GM18526 (cell line): Measurements from ENCODE around the gene GBGT1.

Source experiments
- POLR2A ChIP-seq: IDR thresholded peaks from 3 replicates; pipeline ENCODE4 v1.6.1; 2011; ENCODE audit not compliant: insufficient read length; ENCODE audit errors: extremely low read depth

Gene GBGT1

DNA sequence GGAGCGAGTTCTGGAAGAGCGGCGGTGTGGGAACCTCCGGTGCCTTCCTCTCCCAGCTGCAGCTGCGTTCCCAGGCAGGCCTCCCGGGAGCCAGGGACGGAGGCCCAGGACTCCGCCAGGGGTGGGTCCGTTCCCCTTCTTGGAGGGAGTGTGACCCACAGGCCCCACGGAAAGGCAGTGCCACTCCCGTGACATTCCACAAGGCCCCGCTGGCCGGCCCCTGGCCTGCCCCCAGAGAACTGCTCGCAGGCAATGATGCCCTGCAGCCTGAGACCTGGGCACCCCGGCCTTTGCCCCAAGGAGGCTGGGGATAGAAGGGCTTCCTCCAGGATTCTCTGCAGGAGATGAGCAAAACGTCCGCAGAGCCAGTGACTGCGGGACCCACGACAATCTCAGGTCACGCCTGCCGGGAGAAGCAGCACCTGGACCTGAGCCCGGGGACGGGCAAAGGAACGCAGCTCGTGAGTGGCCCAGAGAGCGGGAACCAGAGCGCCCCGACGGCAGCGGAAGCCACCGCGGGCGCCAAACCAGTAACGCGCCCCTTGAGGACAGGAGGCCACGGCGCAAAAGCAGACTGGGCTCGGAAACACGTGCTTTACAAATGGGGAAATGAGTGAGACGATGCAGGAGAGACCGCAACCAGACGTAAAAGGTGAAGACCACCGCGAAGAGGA is 36.1 kb upstream of the GBGT1 start:
- no peak for TF ChIP-seq POLR2A

DNA sequence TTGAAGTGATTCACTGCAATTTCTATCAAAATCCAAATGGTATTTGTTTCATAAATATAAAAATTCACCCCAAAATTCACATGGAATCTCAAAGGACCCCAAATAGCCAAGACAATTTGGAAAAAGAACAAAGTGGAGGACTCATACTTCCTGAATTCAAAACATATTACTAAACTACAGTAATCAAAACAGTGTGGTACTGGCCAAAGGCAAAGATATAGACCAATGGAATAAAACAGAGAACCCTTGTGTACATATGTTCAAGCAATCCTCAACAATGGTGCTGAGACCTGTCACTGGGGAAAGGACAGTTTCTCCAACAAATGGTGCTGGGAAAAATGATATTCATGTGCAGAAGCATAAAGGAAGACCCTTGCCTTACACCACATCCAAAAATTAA is 31.3 kb upstream of the GBGT1 start:
- TF ChIP-seq POLR2A = no peak

DNA sequence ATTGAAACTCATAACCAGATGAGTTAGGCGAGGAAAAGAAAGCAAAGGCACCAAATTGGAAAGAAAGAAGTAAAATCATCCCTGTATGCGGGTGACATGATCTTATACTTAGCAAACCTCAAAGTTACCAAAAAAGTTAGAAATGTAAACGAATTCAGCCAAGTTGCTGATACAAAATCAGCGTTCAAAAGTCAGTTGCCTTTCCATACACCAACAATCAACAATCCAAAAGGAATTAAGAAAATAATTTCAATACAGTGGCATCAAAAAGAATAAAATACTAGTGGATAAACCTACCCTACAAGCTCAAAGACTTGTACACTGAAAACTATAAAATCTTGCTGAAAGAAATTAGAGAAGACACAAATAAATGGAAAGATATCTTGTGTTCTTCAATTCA is 30.9 kb upstream of the GBGT1 start:
- no peak for TF ChIP-seq POLR2A

DNA sequence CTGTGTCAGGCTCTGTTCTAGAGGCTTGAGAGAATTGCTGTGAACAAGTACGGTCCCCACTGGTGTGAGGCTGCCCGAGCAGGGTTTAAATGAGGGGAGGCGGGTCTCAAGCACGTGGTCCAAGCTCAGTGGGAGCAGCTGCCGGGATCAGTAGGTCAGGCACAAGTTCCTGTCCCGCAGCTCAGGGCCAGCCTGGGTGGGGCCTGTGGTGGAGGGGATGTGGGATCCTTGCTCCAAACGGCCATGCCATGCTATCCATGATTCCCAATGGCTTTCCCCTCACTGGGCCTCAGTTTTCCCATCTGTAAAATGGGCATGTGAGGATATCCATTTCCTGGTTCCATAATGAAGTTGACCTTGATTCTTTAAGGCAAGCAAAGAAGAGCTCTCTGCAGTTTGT is 28.3 kb upstream of the GBGT1 start:
- TF ChIP-seq POLR2A = no peak

DNA sequence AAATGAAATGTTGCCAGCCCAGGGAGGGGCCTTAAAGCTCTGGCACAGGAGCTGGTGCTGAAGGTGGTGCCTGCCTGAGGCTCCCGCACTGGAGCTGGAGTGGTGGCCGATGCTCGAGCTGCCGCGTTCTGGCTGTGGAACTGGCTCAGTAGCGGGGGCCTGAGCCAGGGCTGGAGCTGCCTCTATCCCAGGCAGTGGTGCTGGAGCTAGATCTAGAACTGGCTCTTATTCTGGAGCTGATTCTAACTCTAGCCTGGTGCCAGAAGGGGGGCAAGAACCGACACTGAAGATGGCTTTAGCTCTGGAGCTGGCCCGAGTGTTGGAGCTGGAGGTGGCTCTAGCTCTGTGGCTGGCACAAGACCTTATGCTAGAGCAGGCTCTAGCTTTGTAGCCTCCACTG is 26.1 kb upstream of the GBGT1 start:
- no peak for TF ChIP-seq POLR2A

DNA sequence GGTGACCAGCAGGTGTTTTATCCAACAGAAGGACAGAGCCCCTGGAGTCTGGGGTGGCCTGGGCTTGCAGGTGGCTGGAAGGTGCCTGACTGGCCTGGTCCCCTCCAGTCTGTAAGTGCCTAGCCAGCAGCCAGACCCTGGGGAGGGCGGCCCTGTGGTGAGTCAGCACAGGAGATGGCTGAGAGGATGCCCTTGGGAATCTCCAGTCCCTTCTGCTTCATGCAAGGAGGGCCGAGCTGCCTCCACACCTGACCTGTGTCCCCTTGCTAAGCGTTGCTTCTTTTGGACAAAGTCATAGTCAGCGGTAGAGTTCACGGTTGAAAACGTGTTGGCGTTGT is 25.1 kb upstream of the GBGT1 start:
- no peak for TF ChIP-seq POLR2A

DNA sequence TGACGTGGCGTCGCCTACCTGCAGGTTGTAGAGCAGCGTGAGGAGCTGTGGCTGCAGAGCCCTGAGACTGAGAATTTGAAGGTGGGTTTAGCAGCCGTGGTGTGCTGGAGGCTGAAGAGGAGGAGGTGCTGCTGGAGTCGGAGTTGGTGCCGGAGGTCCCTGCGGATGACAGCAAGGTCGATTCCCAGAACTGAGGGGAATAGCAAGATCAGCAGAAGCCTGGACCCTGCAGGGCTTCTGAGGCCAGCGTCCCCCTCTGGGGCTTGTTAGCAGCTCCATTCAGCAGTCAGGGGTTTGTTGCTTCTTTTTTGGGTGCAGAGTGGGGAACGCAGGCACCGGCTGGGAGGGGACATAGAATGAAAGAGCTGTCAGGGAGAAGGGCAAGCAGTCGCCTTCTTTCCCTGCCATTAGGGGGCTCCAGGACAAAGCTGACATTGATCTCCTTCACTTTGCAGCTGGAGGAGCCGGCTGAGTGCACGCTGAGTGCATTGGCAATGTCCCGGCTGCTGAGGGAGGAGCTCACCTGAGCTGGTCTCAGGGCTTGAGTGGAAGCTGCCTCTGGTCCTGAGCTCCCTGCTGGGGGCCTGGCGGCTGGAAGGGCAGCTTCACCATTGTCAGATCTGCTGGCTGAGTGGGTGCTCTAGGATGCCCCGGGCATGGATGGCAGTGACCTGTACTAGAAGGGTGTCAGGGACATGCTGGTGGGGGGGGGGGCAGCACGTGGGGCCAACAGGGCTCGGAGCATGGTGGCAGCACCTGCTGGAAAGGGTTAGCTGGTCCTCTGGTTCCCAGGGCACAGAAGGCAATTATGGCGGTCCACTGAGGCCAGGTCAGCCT is 24.5 kb upstream of the GBGT1 start:
- no peak for TF ChIP-seq POLR2A

DNA sequence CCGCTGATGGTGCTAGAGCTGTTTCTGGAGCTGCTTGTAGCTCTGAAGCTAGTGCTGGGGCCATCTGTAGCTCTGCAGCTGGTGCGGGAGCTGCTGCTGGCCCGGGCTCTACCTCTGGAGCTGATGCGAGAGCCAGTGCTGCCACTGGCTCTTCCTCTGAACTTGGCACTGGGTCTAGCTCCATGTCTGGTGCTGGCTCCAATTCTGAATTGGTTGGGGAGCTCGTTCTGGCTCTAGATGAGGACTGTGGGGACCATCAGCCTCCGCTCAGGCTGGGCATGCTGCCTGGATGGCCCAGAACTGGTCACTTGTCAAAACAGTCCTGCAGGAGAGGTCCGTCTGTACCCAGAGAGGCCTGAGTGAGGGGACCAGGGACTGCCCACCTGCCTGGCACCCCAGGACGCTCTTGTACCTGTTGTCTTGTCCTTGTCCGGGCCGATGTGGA is 23.9 kb upstream of the GBGT1 start:
- no peak for TF ChIP-seq POLR2A

DNA sequence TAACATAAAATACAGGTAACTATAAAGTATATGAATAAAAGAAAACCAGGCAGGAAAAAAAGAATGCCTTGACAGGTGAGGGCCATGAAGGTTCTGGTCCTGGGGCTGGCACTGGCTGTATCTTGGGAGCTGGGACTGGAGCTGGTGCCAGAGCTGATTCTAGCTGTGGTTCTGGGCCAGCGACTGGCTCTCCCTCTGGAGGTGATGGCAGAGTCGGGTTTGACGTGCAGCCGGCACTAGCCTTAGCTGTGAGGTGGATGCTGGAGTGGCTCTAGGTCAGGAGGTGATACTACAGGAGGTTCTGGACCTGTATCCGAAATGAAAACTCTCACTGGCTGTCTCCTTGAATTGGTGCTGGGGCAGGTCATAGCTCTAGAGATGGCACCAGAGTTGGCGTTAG is 23.0 kb upstream of the GBGT1 start:
- TF ChIP-seq POLR2A = no peak

DNA sequence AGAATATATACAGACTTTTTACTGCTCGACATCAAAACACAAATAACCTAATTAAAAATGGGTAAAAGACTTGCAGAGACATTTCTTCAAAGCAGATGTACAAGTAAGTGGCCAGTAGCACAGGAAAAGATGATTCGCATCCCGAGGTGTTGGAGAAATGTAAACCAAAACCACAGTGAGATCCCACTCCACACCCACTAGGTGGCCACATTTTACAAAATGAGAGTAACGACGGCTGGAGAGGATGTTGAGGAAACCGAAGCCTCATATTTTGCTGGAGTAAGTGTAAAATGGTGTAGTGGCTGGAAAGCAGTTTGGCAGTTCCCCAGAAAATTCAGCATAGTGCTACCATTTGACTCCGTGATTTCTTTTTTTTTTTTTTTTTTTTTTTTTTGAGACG is 21.3 kb upstream of the GBGT1 start:
- no peak for TF ChIP-seq POLR2A

DNA sequence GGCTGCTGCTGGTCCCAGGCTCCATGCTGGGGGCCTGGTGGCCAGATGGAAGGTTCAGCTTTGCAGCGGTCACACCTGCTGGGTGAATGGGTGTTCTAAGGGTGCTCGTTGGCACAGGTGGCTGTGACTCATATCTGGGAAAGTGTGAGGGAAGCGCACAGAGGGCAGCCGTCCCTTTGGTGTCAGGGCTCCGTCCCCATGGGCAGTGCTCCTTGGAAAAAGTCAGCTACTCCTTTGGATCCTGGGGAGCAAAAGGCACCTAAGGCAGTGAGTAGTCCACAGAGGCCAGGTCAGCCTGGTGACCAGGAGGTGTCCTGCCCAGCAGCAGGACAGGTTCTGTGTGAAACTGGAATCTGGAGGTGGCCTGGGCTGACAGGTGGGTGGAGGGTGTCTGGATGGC is 18.4 kb upstream of the GBGT1 start:
- TF ChIP-seq POLR2A = no peak

DNA sequence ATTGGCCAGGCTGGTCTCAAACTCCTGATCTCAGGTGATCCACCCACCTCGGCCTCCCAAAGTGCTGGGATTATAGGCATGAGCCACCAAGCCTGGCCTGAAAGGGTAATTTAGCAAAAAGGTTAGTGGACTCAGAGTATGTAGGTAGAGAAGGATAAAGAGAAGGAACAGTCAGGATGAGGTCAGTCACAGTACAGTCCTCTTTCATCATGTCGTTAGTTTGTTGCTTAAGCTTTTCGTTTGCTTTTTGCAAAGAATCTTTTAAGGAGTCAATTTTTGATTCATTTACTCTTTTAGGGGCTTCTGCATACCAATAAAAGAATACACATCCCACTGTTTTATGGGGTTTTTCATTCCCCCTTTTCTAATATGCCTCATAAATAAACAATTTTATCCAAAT is 17.8 kb upstream of the GBGT1 start:
- no peak for TF ChIP-seq POLR2A

DNA sequence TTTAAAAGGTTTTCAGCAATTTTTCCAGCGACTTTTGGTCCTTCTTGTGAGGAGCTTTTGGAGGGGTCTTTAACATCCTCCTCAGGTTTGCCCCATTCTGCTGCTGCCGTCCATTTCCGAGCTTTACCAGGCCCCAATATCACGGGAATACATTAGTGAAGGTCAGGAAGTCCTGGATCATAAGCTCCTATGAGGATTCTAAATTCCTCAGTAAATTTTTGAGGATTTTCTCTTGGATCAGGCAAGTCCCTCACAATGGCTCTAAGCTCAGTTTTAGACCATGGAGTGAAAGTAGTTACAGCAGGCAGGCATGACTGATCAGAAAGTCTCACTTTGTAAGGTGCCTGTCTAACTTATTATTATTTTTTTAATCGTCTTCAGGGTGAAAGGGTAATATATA is 17.2 kb upstream of the GBGT1 start:
- TF ChIP-seq POLR2A = no peak

DNA sequence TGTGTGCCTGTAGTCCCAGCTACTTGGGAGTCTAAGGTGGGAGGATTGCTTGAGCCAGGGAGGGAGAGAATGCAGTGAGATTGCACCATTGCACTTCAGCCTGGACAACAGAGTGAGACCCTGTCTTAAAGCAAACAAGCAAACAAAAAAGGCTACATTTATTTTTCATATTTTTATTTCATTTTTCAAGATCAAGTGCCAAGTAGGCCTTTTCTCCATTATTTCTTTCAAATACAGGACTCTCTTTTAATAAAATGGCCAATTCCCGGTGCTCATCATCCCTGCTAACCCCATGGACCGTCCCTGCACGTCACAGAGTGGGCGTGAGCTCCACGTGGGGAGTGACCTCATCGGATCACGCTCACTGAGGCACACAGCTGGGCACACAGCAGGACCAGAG is 9.3 kb upstream of the GBGT1 start:
- TF ChIP-seq POLR2A = no peak

DNA sequence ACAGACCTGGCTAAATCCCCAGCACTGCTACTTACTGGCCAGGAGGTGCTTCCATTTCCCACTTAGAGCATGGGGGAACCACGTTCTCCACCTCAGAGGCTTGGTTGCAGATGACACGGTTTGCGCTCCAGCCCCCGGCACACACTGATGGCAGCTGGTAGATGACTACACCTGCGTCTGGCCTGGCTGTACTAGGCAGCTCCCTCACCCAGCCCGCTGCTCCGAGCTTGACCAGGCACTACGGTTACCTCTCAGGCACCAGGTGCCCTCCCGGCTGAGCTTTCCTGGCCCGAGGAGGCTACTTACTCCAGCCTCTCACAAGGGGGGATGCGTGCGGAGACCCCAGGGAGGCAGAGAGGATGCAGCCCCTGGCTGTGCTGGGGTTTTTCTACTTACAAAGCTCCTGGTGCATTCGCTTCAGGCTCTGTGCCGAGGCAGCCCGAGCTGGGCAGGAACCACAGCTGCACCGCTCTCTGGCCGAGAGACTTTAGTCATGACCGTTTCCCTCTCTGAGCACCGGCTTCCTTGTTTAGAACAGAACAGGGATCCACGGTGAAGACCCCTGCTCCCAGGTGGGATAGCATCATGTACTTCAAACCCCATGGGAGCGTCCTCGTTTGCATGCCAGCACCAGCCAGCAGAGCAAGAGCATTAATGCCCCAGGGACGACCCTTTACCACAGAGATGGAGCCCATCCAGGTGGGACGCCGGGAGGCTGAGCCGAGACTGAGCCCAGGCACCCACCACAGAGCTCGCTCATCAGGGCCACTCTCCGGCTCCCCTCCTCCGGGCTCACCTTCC is 7.6 kb upstream of the GBGT1 start:
- no peak for TF ChIP-seq POLR2A

DNA sequence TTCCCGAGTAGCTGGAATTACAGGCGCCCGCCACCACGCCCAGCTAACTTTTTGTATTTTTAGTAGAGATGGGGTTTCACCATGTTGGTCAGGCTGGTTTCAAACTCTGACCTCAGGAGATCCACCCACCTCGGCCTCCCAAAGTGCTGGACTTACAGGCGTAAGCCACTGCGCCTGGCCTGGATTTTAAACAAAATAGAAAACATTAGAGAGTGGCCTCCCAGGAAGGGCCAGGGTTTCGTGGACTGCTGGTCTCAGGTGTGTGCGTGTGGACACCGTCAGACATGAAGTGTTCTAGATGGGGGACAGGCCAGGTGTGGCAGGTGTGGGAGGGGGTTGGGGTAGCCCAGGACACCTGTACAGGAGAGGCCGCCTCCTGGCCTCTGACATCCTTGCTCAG is 7.0 kb upstream of the GBGT1 start:
- TF ChIP-seq POLR2A = no peak
